Skin of body (tissue), 3 donors: ENCODE results near the gene HOXA5. TPM values are rescaled to one million over a fixed set of nuclear protein-coding genes. Genes with fewer than 3 reads are reported as not detected.
A peak's percentile ranks its signal among the peaks of the same experiment; 100 is the strongest.

ENCODE experiments used
- DNase-seq: peaks from one replicate; lab custom pipeline; 2025; lab: John Stamatoyannopoulos, UW
- small RNA-seq: library from RNA; depleted of rRNA; stranded (forward); fragments of <200 nt; gene quantifications from one replicate; pipeline ENCODE3, GENCODE V24; 2014; ENCODE audit warnings: low replicate concordance
- total RNA-seq: library from RNA; depleted of rRNA; stranded (reverse); fragments of >200 nt; gene quantifications from one replicate; pipeline ENCODE4 v1.2.3, GENCODE V29; 2014

HOXA5 gene
- total RNA-seq, 1 donor from 2014 or later, result 4.7 TPM

DNA sequence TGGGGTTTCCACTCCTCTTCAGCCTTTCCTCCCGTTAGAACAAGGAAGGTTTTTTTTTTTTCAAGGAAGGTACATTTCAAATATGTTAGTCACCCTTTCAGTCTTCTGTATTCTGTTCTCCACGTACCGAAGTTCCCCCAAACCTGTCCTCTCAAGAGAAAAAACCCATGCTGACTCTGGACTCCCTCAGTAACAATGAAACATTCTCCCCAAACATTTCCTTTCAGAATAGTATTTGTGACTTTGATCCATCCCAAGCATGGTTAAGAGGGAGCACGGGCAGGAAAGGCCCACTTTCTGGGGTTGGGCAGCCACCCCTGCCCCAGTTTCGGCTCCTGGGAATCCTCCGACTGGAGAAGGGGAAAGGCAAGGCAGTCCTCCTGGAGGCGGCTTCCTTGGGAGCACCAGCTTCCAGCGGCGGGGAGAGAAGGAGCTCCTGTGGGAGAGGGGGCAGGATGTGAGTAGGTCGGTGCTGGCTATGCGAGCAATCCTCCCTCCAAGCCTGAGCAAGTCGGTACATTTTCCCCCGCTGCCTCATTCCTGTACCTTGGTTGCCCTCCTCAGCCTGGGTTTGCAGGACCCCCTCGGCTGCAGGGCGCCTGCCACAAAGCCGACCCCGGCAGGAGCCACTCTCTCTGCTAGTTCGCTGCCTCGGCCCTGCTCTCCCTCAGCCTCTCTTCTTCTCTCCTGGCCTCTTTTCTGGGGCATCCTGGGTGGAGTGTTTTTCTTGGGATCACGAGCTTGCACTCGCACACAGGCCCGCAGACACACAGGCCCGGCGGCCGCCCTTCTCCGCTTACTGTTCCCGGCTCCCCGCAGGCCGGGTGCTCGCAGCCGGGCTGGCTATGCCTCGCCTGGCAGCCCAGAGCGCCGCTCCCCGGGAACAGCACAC, 45.5 kb downstream of the HOXA5 start:
- DNase-seq, result no peak

DNA sequence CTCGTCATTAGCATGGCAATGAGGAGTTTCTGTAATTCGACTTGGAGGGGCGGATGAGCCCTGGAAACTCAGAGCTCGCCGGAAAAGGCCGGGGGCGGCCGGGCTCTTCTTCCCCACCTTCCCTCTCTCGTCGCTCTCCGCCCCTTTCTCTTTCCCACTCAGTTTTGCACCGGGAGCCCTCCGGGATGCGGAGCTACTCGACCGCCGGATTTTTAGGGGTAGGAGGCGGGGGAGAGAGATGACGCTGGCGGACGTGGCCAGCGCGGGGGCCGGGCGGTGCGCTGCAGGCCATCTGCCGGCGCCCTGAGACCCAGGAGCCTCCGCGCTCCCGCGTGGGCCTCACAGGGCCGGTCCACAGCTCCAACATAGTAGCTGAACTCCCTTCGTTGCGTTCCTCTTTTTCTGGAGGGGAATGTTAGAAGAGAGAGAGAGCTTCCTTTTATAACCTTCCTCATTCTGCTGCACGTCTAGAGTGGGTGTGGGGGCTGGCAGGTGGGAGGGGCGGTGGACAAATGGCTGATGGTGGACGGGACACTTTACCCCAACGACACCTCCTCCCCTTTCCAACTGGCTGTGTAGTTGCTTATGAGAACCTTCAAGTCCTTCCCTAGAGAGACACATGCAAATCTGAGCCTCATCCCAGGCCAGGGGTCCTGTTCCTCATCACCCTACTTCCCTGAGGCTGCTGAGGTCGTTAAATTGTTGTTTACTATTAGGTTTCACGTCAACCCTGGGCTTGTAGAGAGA, 46.5 kb downstream of the HOXA5 start:
- DNase-seq, result no peak

DNA sequence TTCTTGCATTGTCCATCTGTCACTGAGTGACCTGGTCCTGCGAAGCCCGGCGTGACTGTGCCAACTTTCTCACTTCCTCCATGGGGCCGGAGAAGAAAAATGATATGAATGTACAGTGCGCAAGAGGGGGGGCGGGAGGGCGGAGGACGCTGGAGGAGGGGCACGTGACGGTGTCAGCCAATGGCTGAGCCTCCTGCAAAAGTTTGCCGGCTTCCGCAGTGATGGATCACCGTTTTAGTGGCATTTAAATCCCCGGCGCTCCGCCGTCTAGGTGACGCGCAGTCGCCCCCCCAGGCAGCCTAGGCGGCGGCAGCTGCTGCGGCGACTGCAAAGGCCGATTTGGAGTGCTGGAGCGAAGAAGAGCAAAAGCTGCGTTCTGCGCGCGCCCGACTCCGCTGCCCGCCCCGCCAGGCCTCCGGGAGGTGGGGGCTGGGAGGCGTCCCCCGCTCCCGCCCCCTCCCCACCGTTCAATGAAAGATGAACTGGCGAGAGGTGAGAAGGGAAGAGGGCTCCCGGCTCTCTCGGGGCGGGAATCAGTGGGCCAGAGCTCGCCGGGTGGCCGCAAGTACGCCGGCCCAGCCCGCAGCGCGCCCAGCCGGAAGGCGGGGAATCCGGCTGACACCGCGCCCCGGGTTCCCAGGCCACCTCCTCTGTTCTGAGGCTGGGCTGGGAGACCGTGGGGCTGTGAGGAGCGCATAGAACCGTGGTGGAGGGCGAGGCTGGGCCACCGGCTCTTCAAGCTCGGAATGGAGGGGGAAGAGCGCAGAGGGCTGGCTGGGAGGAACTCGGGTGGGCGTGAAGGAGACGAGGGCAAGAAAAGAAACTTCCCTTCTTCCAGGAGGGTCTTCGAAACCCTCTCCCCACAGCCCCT, 47.3 kb downstream of the HOXA5 start, which contains the start of gene HOXA1:
Gene HOXA1, minus strand, starts transcription at position 104 of the 871 bp plus-strand sequence. Its CDS starts 88 bp downstream, at position 16.
- DNase-seq, result peak; percentile 81

DNA sequence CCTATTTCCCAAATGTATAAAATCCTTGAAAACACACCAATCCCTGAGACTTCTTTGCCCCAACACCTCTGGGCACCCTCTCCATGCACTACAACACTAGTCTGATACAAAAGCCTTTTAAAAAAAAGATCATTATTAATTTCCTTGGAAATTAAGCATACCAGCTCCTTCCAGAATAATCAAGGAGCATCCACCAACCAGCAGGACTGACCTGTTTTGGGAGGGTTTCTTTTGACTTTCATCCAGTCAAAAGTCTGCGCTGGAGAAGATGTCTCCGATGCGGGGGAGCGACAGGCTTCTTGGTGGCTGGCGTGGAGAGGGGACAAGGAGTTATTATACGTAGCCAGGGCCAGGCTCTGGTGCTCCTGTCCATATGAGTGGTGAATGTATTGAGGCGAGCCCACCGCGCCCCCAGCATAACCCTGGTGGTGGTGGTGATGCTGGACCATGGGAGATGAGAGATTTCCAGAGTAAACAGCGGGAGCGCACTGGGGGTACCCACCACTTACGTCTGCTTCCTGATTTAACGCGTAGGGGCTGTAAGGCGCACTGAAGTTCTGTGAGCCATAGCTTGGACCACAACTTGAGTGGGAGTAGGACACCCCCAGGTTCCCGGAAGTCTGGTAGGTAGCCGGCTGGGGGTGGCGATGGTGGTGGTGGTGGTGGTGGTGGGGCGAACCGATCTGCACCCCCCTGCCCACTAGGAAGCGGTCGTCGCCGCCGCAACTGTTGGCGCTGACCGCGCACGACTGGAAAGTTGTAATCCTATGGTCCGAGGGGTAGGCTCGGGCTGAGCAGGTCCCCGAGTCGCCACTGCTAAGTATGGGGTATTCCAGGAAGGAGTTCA, 48.2 kb downstream of the HOXA5 start:
- DNase-seq, result no peak

- no peak for DNase-seq
These were observed 49.0 kb downstream of the HOXA5 start for GRCh38 chr7:27094304-27095049.

GRCh38 chr7:27093184-27093895, 50.1 kb downstream of the HOXA5 start:
- no peak for DNase-seq

- no peak for DNase-seq
These were observed 50.7 kb downstream of the HOXA5 start for GRCh38 chr7:27092819-27093110.

DNA sequence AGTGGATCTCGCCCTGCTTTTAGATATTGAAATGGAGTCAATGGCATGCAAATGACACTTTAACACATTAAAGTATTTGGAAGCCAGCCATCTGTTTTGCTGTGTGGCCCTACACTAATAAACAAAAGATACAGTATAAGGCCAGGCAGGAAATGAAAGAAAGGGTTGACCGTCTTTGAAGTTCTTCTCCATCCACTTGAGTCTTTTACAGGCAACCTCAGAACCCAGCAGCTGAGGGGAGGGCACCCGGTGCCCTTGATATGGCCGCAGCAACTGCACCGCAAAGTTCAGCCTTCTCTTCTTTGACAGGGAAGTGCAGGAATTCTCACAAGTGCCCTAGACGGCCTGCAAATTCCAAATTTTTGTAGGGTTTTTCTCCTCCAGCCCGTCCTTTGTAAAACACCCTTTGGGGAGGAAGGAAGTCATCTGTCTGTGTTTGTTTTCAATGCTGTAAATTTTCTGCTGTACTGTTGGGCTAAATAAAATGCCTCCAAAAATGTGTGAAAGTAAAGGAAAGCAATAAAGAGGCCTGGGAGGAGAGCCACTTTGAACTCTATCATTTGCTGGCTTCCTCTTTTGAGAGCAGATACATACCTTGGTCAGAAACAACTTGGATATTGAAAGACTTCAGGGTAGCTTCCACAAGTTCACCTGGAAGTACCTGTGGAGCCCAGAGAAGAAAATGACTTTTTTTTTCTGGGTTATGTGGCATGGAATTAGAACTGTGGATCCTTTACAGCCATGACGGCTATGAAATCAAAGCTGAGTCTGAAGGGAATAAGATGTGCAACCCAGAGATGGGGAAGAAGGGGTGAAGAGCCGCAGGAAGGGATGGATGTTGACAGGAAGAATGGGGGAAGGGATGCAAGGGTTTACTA, 51.3 kb downstream of the HOXA5 start:
- DNase-seq, result no peak

DNA sequence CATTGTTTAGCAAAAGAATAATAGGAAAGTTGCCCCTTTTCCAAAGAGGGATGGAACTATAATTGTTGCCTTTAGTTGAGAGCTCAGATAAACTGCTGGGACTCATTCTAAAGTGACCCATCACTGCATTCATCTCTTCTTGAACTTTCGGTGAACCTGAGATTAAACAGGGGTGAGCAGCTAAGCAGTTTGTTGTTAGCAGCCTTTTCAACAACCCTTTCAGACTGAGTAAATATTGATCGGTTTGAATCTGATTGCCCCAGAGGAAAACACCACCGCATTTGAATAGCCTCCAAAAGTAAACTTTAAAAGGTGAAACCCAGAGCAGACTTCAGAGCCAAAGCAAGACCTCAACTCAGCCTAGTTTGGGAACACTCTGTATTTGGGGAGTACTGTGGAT, 52.4 kb downstream of the HOXA5 start:
- no peak for DNase-seq

Small RNAs within 50 kb of the gene (small RNA-seq; reads per million reads assigned to genes)
- gene AC004080.5 (not detected), gene RF01977 (not detected), gene RF02140 (not detected), gene RF02141 (not detected)

Other genes with a start within 250 kb of the HOXA5 start
- gene HOXA1, start 47.7 kb downstream of the HOXA5 start, total RNA-seq, result 0.59 TPM
- gene HOXA2, start 41.0 kb downstream of the HOXA5 start, total RNA-seq, result 0.89 TPM
- gene HOXA4, start 12.9 kb downstream of the HOXA5 start, total RNA-seq, result 0.69 TPM
- 3.3 TPM for gene HOXA6, start 4.1 kb upstream of the HOXA5 start, total RNA-seq
- 4.9 TPM for gene HOXA3, start 8.9 kb upstream of the HOXA5 start, total RNA-seq
- 1.5 TPM for gene HOXA7, start 13.0 kb upstream of the HOXA5 start, total RNA-seq
- gene HOXA9, start 21.9 kb upstream of the HOXA5 start, total RNA-seq, result 9.6 TPM
- gene HOXA10, start 30.6 kb upstream of the HOXA5 start, total RNA-seq, result 2.8 TPM
- gene HOXA11, start 41.6 kb upstream of the HOXA5 start, total RNA-seq, result 0.20 TPM
- 1.4 TPM for gene HOXA13, start 56.4 kb upstream of the HOXA5 start, total RNA-seq
- not detected for gene EVX1, start 99.1 kb upstream of the HOXA5 start, total RNA-seq